Measurements from ENCODE around the gene KNTC1.

DNA sequence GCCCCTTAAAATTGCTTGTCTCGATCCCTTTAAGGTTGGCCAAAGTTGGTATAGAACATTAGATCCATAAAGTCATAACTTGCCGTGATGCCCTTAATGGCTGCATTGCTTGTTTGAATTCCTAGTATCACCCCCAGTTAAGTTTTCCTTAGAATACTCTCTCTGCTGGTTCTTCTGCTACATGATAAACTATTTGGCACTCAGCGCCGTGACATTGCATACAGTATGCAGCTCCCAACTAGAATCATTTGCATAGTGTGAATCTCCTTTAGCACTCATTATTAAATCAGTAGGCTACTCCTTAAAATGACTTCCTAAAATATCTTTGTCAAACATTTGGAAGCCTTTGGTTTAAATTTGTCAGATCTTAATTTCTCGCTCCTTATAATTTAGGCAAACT lies 42.2 kb downstream of the KNTC1 start:
- TF ChIP-seq, protein P1, sequence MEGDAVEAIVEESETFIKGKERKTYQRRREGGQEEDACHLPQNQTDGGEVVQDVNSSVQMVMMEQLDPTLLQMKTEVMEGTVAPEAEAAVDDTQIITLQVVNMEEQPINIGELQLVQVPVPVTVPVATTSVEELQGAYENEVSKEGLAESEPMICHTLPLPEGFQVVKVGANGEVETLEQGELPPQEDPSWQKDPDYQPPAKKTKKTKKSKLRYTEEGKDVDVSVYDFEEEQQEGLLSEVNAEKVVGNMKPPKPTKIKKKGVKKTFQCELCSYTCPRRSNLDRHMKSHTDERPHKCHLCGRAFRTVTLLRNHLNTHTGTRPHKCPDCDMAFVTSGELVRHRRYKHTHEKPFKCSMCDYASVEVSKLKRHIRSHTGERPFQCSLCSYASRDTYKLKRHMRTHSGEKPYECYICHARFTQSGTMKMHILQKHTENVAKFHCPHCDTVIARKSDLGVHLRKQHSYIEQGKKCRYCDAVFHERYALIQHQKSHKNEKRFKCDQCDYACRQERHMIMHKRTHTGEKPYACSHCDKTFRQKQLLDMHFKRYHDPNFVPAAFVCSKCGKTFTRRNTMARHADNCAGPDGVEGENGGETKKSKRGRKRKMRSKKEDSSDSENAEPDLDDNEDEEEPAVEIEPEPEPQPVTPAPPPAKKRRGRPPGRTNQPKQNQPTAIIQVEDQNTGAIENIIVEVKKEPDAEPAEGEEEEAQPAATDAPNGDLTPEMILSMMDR (IDR thresholded peaks at IDR 0.05): no peak
- no peak for TF ChIP-seq ZFX (IDR thresholded peaks at IDR 0.05; ENCODE audit: borderline replicate concordance)

All from 22Rv1 (cell line).